HS-5 (cell line): ENCODE measurements around the gene WWC2.
A peak's percentile ranks its signal among the peaks of the same experiment; 100 is the strongest.

ENCODE experiments used
- DNase-seq: peaks from one replicate; pipeline ENCODE4 v3.0.0-alpha.2; 2012; ENCODE audit warnings: low read depth

Gene WWC2

GRCh38 chr4:183098723-183099536 is at the start of gene WWC2:
Gene WWC2, plus strand, starts transcription at chr4:183099257. Its CDS starts 235 bp downstream, at chr4:183099492.
- DNase-seq: peak; percentile 71

DNA sequence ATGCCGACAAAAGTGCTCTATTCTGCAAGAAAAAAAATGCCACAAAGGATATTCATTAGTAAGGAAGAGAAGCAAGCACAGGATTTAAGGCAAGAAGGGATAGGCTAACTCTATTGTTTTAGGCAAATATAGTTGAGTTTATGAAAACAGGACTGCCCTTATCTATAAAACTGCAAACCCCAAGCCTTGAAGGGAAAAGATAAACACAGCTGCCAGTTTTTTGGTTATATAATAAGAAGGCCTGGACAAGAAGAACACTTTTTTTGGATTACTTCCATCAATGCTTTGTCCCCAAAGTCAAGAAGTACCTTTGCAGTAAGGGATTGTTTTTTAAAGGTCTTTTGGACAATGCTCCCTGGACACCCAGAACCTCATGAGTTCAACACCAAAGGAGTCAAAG is 45.4 kb upstream of the WWC2 start:
- DNase-seq: no peak

GRCh38 chr4:183057255-183057654 is 41.8 kb upstream of the WWC2 start:
- no peak for DNase-seq

- no peak for DNase-seq
Observed at GRCh38 chr4:183059797-183060196, 39.3 kb upstream of the WWC2 start.

DNA sequence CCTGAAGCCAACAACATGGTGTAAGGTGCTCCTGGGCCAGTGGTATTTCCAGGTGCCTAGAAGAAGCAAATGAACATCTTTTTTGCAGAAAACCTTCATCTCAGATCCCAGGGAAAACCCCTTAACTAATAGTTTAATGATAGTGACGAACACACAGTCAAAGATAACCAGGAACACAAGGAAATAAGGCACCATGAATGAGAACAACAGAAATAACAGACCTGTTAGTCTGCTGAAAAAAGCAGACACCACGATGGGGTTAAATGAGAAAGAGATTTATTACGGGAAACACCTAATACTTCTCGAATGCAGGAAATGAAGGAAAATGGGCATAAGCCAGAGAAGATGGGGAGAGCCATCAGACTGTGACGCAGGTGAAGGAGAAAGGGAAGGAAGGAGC is 30.6 kb upstream of the WWC2 start:
- no peak for DNase-seq

DNA sequence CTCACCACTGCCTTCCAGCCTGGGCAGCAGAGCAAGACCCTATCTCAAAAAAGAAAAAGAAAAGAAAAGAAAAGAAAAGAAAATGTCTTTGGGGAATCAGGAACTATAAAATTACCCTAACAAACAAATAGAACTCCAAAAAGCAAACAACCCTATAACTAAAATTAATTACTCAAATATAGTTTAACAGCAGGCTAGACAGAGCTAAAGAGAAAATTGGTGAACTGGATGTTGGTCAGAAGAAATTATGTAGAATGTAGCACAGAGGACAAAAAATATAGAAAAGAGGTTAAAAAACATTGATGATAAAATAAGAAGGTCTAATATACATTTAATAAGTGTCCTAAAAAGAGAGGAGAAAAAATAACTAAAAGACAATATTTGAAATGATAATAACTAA is 27.8 kb upstream of the WWC2 start:
- no peak for DNase-seq

DNA sequence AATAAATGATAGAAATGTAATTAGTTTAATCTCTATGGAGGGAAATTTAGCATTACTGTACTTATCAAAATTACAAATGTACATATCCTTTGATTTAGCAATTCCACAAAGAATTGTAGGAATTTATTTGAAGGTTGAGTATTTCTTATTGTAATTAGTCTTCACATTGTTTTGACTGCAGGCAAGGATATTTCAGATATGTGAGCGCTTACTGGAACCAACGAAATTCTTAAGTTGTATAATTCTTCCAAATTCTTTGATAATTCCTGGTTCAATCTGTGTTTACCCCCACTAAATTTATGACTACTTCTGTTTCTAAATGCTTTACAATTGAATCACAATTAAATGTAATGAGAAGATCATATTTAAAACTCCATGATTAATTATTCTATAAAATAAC is 26.9 kb upstream of the WWC2 start:
- no peak for DNase-seq

- DNase-seq: no peak
Observed at GRCh38 chr4:183073838-183074145, 25.3 kb upstream of the WWC2 start.

DNA sequence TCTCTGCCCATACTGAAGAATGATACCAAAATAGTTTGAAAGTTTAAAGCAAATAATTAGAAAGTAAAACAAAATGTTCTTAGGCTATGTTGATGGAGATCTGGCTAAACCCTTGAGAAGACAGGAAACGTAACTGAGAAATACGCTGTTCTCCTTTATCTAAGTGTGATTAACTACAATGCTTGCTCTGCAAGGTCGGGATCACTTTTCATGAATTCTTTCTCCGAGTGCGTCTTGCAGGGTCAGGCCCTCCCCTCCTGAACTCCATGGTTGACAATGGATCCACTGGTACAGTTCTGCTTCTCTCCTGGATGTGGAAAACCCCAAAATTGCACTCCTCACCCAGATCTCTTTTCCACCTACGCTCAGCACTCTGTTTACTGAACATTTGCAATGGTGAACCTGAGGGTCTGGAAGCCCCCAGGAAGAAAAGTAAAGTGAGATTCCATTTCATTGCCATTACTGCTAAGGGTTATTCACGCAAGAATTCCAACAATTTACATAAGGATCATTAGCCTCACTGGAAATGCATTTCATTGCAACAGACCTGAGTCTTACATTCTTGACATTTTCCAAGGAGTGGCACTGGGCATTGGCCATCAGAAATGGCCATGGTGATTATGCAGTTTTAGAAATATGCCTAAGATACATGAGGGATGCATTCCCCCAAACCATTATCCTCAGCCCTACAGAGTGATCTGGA is 24.6 kb upstream of the WWC2 start:
- DNase-seq: peak; percentile 41

DNA sequence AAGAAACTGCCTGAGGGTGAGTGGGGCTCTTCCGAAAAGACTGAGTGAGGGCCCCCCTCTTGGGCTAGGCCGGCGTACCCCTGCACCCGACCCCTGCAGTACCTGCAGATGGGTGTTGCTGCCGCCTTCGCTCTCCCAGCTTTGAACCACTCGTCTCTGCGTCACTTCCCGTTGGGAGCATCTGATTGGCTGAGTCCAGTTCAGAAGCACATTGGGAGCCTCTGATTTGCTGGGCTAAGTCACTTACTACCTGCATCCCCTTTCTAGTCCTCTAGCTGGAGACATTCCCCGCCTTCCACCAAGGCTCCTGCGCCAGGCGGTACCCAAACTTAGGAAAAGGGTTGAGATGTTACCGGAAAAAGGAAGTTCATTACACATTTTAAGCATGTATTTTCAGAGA is 20.4 kb upstream of the WWC2 start:
- DNase-seq: no peak

DNA sequence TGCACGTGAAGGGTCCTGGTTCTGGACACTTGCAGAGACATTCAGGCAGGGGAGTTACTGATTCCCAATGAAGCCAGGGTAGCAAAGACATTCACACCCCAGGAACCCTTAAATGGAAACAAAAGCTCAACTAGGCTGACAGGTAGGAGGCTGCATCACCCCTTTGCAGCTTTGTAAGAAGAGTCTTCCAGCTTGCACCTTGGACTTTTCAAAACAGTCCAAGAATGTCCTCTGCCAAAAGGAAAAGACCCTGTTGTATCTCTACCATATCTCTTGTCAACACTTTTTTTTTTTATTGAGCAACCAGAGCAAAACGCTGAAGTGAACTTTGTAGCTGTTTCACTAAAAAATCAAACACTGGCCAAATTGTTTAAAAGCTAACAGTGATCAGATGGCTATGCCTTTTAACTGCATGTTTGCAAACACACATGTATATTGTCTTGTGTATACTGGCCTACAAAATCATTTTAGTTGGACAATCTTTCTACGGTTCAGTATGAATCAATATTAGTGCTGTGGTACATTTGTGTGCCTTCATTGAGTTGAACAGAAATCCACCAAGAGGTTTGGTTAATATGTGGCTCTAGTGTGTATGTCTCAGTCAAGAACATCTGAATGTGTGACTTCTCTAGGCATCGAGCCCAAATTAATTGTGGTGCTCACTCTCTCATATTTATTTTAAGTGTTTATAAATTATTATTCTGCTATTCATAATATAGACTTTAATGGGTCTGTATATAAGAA is 18.5 kb upstream of the WWC2 start:
- no peak for DNase-seq

- DNase-seq: no peak
Observed at GRCh38 chr4:183081116-183081469, 18.0 kb upstream of the WWC2 start.

DNA sequence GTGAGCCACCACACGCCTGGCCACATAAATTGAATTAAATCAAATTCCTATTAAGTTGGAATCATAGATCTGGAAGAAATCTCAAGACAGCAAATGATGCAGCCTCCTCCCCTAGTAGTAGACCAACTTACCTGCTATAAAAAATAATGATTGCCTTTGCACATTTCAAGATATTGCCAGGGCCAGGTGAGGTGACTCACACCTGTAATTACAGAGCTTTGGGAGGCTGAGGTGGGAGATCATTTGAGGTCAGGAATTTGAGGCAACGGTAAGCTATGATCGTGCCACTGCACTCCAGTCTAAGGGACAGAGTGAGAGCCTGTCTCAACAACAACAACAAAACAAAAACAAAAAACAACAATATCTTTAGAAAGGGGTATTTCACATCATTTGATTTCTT is 17.0 kb upstream of the WWC2 start:
- DNase-seq: no peak

- no peak for DNase-seq
Observed at GRCh38 chr4:183094393-183095198, 4.5 kb upstream of the WWC2 start.

DNA sequence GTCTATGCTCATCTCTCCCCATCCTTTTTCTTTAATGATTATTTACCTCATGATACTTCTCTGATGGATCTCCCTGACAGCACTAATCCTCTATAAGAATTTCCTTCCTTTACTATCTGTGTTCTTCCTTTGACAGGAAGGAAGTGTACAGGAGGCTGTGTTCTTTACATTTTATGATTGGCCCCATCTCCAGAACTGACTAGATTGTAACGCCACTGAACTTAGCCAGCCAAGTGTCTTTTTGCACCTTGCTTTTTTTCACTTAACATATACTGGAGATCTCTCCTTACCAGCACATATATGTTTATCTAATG is 3.9 kb upstream of the WWC2 start:
- no peak for DNase-seq

DNA sequence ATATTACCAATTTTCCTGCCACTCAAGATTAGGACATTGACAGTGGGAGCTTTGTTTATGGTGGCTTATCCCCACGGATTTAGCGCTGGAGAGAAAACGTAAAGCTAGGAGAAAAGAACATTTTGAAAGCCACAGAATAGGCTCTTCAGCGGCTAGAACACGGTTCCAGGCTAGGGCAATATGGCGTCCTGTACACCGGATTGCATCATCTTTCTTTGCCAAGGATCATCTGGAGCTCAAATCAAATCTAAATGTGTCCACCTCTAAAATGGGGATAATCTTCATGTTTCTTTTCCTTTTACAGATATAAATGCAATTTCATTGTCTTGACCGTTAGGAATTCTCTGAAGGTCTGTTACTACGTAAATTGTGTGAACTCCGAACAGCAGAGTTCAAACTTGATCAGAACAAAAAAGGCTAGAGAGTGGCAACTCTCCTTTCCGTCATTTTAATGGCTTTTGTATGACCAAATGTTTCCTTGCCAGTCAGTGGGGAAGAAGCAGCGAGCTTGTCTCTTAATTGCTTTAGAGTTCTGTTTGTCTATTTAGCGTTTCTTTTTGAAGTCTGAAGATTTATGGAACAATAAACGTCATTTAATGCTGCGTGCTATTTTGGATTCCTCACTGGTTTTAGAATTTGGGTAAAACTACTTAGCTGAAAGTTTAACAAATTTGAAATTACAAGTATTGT is 2.6 kb upstream of the WWC2 start:
- no peak for DNase-seq

DNA sequence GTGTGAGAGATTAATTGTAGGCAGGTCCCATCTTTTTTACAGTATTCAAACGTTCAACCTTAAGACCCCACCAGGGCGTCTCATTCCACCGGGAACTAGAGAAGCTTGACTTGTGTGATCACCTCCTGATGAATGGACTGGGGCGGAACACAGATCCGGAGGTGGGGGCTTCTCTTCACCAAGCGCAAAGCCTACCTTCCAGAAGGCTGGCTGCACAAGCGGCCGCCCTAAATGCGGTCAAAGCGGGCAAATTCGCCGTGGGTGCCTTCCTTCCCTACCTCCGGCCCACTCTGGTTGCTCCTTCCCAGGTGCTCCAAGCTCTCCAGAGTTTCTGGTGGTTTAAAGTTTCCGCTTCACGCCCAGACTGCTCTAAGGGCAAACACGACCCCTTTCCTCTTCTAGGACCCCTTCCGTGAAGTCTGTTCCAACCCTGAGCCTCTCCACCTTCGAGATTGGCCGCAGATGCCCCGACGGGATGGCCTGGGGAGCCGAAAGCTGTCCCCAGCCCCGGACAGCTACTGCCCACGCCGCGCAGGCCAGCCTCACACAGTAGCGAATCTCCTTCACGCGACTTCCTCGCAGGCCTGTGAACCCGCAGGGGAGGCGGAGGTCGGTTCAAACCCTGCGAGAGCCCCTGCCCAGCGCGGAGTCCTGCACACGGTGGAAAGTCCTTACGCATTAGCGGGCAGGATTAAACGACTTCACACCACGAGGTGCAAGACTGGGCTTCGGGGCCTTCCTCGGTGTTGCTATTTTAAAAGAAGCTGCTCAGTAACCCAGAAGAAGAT is 1.6 kb upstream of the WWC2 start:
- DNase-seq: no peak

- no peak for DNase-seq
Observed at GRCh38 chr4:183098019-183098722, 886 bp upstream of the WWC2 start.

- no peak for DNase-seq
Observed at GRCh38 chr4:183099537-183100297, 660 bp downstream of the WWC2 start.

- no peak for DNase-seq
Observed at GRCh38 chr4:183100298-183100599, 1.2 kb downstream of the WWC2 start.
